Loucy (cell line): ENCODE measurements around the gene EFS.

ENCODE experiments used
- H2AFZ ChIP-seq: fragments of 200-600 bp; sonication (generic); 2 replicates; pipeline ENCODE4 v1.6.0; 2016; ENCODE audit warnings: antibody characterized with exemption, mild to moderate bottlenecking, low read length, moderate library complexity
- H3F3A ChIP-seq: fragments of 200-600 bp; 2 replicates; pipeline ENCODE4 v1.6.0; 2016; ENCODE audit warnings: antibody characterized with exemption, low read depth, mild to moderate bottlenecking
- H3K27me3 ChIP-seq: fragments of 200-600 bp; sonication (generic); 2 replicates; pipeline ENCODE4 v1.6.1; 2014; ENCODE audit warnings: low read length, mild to moderate bottlenecking; ENCODE audit not compliant: insufficient read depth, poor library complexity, severe bottlenecking
- H3K36me3 ChIP-seq: fragments of 200-600 bp; sonication (generic); 2 replicates; pipeline ENCODE4 v1.6.1; 2016; ENCODE audit warnings: low read length; ENCODE audit not compliant: insufficient read depth
- H3K4me1 ChIP-seq: fragments of 200-600 bp; sonication (generic); 2 replicates; pipeline ENCODE4 v1.5.1; 2014; ENCODE audit warnings: low read length, mild to moderate bottlenecking; ENCODE audit not compliant: insufficient read depth, poor library complexity, severe bottlenecking
- H3K4me2 ChIP-seq: fragments of 200-600 bp; sonication (generic); 2 replicates; pipeline ENCODE4 v1.6.0; 2014; ENCODE audit warnings: antibody characterized with exemption, low read length, low read depth, mild to moderate bottlenecking; ENCODE audit not compliant: poor library complexity, severe bottlenecking
- H3K4me3 ChIP-seq: fragments of 200-600 bp; sonication (generic); 2 replicates; pipeline ENCODE4 v1.5.1; 2014; ENCODE audit warnings: low read length, mild to moderate bottlenecking, mixed read lengths; ENCODE audit not compliant: poor library complexity, severe bottlenecking
- H3K79me2 ChIP-seq: fragments of 200-600 bp; sonication (generic); 2 replicates; pipeline ENCODE4 v1.6.1; 2014; ENCODE audit warnings: low read length; ENCODE audit not compliant: insufficient read depth
- H3K9ac ChIP-seq: fragments of 200-600 bp; sonication (generic); 2 replicates; pipeline ENCODE4 v1.6.0; 2014; ENCODE audit warnings: mild to moderate bottlenecking, low read depth, low read length, moderate library complexity; ENCODE audit not compliant: poor library complexity, severe bottlenecking
- H3K9me2 ChIP-seq: fragments of 200-600 bp; sonication (generic); replicated peaks from 2 replicates; pipeline ENCODE4 v1.6.1; 2016; ENCODE audit warnings: low read depth, low read length, mixed read lengths
- H3K9me3 ChIP-seq: fragments of 200-600 bp; sonication (generic); 2 replicates; pipeline ENCODE4 v1.6.1; 2014; ENCODE audit warnings: mild to moderate bottlenecking, antibody characterized with exemption, low read length, low read depth; ENCODE audit not compliant: insufficient read depth
- H4K20me1 ChIP-seq: fragments of 200-600 bp; sonication (generic); 2 replicates; pipeline ENCODE4 v1.6.0; 2014; ENCODE audit warnings: antibody characterized with exemption, low read length, mild to moderate bottlenecking; ENCODE audit not compliant: insufficient read depth, poor library complexity, severe bottlenecking
- CTCF ChIP-seq: fragments of 200-600 bp; sonication (generic); conservative IDR thresholded peaks from 2 replicates; pipeline ENCODE4 v1.5.1; 2014; ENCODE audit warnings: mild to moderate bottlenecking, antibody characterized with exemption, low read length
- EZH2phosphoT487 ChIP-seq: fragments of 200-600 bp; IDR thresholded peaks from 2 replicates; pipeline ENCODE4 v1.6.1; 2018; ENCODE audit warnings: antibody characterized with exemption, mild to moderate bottlenecking, moderate library complexity, borderline replicate concordance

The EFS gene

GRCh38 chr14:23365036-23365731, at the start of gene EFS:
Gene EFS, minus strand, starts transcription at chr14:23365172. Its CDS starts 147 bp downstream, at chr14:23365025.
- Histone ChIP-seq H2AFZ (no peak within 1 kb of the TSS), H3K9ac (no peak within 1 kb of the TSS)

GRCh38 chr14:23414254-23414653, 49.3 kb upstream of the EFS start:
- H3K79me2 ChIP-seq, result no peaks in the 10 kb centered on the region
- no peak overlapping the region for H3K4me3 ChIP-seq
- TF ChIP-seq EZH2phosphoT487 (no peak), CTCF (no peak)
- no peaks in the 10 kb centered on the region for H3K4me1 ChIP-seq
- H3K36me3 ChIP-seq, result no peaks in the 10 kb centered on the region
- H3K27me3 ChIP-seq, result no peaks in the 10 kb centered on the region
- no peaks in the 10 kb centered on the region for H3K9me2 ChIP-seq
- H3K4me2 ChIP-seq, result no peak overlapping the region
- no peak overlapping the region for H2AFZ ChIP-seq
- H4K20me1 ChIP-seq, result no peaks in the 10 kb centered on the region
- no peaks in the 10 kb centered on the region for H3K9me3 ChIP-seq
- no peak overlapping the region for H3K9ac ChIP-seq
- no peaks in the 10 kb centered on the region for H3F3A ChIP-seq

More at GRCh38 chr14:23365036-23365731, at the start of gene EFS:
- no peaks in the 10 kb centered on the region for H3K9me3 ChIP-seq
- no peaks in the 10 kb centered on the region for H3K9me2 ChIP-seq
- H4K20me1 ChIP-seq, result no peaks in the 10 kb centered on the region
- H3K4me2 ChIP-seq, result no peak within 1 kb of the TSS
- no peaks in the 10 kb centered on the region for H3F3A ChIP-seq
- no peak within 1 kb of the TSS for H3K4me3 ChIP-seq
- no peaks in the 10 kb centered on the region for H3K36me3 ChIP-seq
- no peaks in the 10 kb centered on the region for H3K79me2 ChIP-seq
- TF ChIP-seq CTCF, result no peak
- TF ChIP-seq EZH2phosphoT487, result no peak
- no peaks in the 10 kb centered on the region for H3K27me3 ChIP-seq
- H3K4me1 ChIP-seq, result no peaks in the 10 kb centered on the region

GRCh38 chr14:23413681-23414080, 48.7 kb upstream of the EFS start:
- Histone ChIP-seq H3K4me2 (no peak overlapping the region), H2AFZ (no peak overlapping the region), H4K20me1 (no peaks in the 10 kb centered on the region), H3K9me2 (no peaks in the 10 kb centered on the region), H3K9ac (no peak overlapping the region), H3K27me3 (no peaks in the 10 kb centered on the region), H3K9me3 (no peaks in the 10 kb centered on the region), H3F3A (no peaks in the 10 kb centered on the region), H3K4me3 (no peak overlapping the region), H3K4me1 (no peaks in the 10 kb centered on the region), H3K36me3 (no peaks in the 10 kb centered on the region), H3K79me2 (no peaks in the 10 kb centered on the region)
- no peak for TF ChIP-seq EZH2phosphoT487
- no peak for TF ChIP-seq CTCF
